ENCODE measurements around the gene MICOS13. TPM values are rescaled to one million over a fixed set of nuclear protein-coding genes. Genes with fewer than 3 reads are reported as not detected.

MICOS13 gene
- 10 to 100 TPM; 40.1 to 40.6 TPM for total RNA-seq
- polyA plus RNA-seq = 100 to 1,000 TPM in 2 of 3 donors, 10 to 100 TPM in 1; 95.5 to 110 (median 102) TPM
- 10.3 to 58.3 (median 27.0) reads per million in 6 experiments for total RNA-seq

GRCh38 chr19:5680437-5681368 is at the start of gene MICOS13, which contains the start of gene HSD11B1L:
Gene MICOS13 (minus strand): TSS chr19:5680516. CDS start chr19:5680486, 30 bp downstream.
Gene HSD11B1L (plus strand): TSS chr19:5681027. CDS start chr19:5684833, 3,806 bp downstream.
- POLR2A ChIA-PET = interaction anchor here (0.6 to 2.9 kb wide), 5 partner anchors 10 to 1206 kb away, joined by 4 to 15 read pairs (median 6); partner anchors contain the start of genes CATSPERD, LONP1, RPL36 and SAFB
- no peaks in the 10 kb centered on the region for H3K36me3 Mint-ChIP-seq

DNA sequence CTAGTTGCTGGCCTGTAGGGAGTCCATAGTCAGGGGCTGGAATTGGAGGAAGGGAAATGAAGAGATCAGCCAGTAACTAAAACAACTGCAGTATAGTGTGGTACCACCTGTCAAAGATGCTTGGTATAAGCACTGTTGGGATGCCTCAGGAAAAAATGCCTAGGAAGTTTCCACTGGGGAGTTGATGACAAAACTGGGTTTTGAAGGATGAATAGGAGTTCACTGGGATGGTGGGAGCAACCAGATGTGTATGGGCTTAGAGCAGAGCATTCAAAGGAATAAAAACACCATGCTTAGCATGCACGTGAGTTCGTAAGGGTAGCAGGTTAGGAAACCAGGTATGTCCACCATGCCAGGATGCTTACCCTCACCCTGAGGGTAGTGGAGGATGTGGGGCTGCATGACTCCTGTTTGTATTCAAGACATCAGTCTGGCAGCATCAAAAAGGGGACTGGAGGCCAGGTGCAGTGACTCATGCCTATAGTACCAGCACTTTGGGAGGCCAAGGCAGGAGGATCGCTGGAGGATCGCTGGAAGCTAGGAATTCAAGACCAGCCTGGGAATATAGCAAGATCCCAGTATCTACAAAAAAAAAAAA is 47.2 kb upstream of the MICOS13 start:
- peaks cover 0 to 10% (median 7%) of the 10 kb centered on the region in 5 donors for H3K27me3 Mint-ChIP-seq
- ATAC-seq (no peak), DNase-seq (no peak)
- H3K4me3 Mint-ChIP-seq = no peak overlapping the region
- POLR2A ChIA-PET = interaction anchor here (1.1 kb wide), 1 partner anchor 8 kb away, joined by 5 read pairs; the partner anchor contains the start of genes CATSPERD and LONP1
- H3K36me3 Mint-ChIP-seq = no peaks in the 10 kb centered on the region
- H3K9me3 Mint-ChIP-seq = no peaks in the 10 kb centered on the region
- H3K4me1 Mint-ChIP-seq = no peaks in the 10 kb centered on the region
- no peak overlapping the region for H3K27ac Mint-ChIP-seq

More at GRCh38 chr19:5680437-5681368, at the start of gene MICOS13, which contains the start of gene HSD11B1L:
- DNase-seq = peak; percentile 96 to 100 (median 98)
- Mint-ChIP-seq H3K4me3 (peak within 1 kb of the TSS; percentile 87 to 97 (median 92)), H3K9me3 (no peaks in the 10 kb centered on the region), H3K27ac (peak within 1 kb of the TSS; percentile 93 to 100 (median 99)), H3K4me1 (peaks cover 19 to 36% (median 29%) of the 10 kb centered on the region in 4 donors), H3K27me3 (peaks cover 0 to 3% (median 0%) of the 10 kb centered on the region in 5 donors)
- ATAC-seq = peak; percentile 96

- DNase-seq (peak; percentile 96 to 99 (median 98)), ATAC-seq (peak; percentile 84 to 90)
- H3K36me3 Mint-ChIP-seq = peaks cover 0 to 9% (median 4%) of the 10 kb centered on the region in 3 donors
- H3K4me3 Mint-ChIP-seq = peak within 1 kb of the TSS; percentile 88 to 96 (median 90)
- H3K9me3 Mint-ChIP-seq = no peaks in the 10 kb centered on the region
- H3K4me1 Mint-ChIP-seq = peaks cover 8 to 35% (median 20%) of the 10 kb centered on the region in 4 donors
- H3K27ac Mint-ChIP-seq = peak within 1 kb of the TSS; percentile 94 to 98 (median 96)
- POLR2A ChIA-PET = interaction anchor here (0.6 to 5.4 kb wide), 16 partner anchors 8 to 995 kb away, joined by 3 to 68 read pairs (median 4); partner anchors contain the start of genes DUS3L, FEM1A, MICOS13 and RPL36
- peaks cover 0 to 4% (median 1%) of the 10 kb centered on the region in 5 donors for H3K27me3 Mint-ChIP-seq
These were observed 39.9 kb upstream of the MICOS13 start, which contains the start of the genes CATSPERD and LONP1 for GRCh38 chr19:5719961-5720790. Gene CATSPERD (plus strand): TSS chr19:5720637. CDS start chr19:5720738, 101 bp downstream. Gene LONP1 (minus strand): TSS chr19:5720146. CDS start chr19:5720132, 14 bp downstream.

DNA sequence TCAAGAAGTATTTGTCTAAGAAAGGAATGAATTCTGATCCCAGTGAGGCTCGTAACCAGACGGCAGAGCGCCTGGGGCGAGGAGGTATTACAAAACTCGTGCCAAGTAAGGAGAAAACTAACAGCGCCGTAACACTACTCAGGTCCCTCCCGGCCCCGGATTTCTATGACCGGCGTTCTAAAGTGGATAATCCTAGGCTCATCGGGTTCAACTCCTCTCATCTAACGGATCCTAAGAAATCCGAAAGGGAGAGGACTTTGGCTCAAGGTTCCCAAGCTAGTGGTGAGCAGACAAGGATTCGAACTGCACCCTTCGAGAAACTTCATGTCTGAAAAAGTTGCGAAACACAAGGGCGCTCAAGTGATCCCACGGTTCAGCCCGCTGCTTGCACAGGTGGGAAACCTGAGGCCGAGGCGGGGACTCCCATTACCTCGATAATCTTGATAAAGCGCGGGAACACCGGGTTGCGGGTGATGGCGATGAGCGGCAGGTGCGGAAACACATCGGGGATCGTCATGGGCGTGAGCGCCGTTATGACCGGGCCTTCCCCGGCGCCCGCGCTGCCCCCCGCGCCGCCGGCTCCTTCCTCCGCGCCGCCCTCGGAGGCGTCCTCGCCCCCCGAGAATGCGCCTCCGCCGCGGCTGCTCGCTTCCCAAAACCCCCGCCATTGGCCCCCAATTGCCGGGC is 39.1 kb upstream of the MICOS13 start:
- ATAC-seq (no peak), DNase-seq (peak in 2 of 10 donors; percentile 18 to 23)
- peaks cover 8 to 35% (median 20%) of the 10 kb centered on the region in 4 donors for H3K4me1 Mint-ChIP-seq
- H3K27ac Mint-ChIP-seq = peak overlapping the region; percentile 87 to 98 (median 96)
- H3K36me3 Mint-ChIP-seq = peaks cover 0 to 9% (median 4%) of the 10 kb centered on the region in 3 donors
- peaks cover 0 to 2% (median 0%) of the 10 kb centered on the region in 5 donors for H3K27me3 Mint-ChIP-seq
- H3K9me3 Mint-ChIP-seq = no peaks in the 10 kb centered on the region
- H3K4me3 Mint-ChIP-seq = peak overlapping the region; percentile 88 to 96 (median 90)
- POLR2A ChIA-PET = interaction anchor here (1.0 to 5.4 kb wide), 11 partner anchors 9 to 109 kb away, joined by 3 to 68 read pairs (median 6); partner anchors contain the start of genes DUS3L, MICOS13, RPL36 and SAFB

GRCh38 chr19:5718579-5719273 is 38.4 kb upstream of the MICOS13 start:
- Mint-ChIP-seq H3K27ac (peak overlapping the region; percentile 68 to 97 (median 92)), H3K9me3 (no peaks in the 10 kb centered on the region), H3K27me3 (peaks cover 0 to 2% (median 0%) of the 10 kb centered on the region in 5 donors), H3K4me3 (peak overlapping the region; percentile 86 to 96 (median 88)), H3K36me3 (peaks cover 0 to 15% (median 7%) of the 10 kb centered on the region in 3 donors), H3K4me1 (peaks cover 8 to 35% (median 20%) of the 10 kb centered on the region in 4 donors)
- POLR2A ChIA-PET = interaction anchor here (1.0 to 5.4 kb wide), 5 partner anchors 10 to 96 kb away, joined by 3 to 68 read pairs (median 5); partner anchors contain the start of genes RPL36, SAFB and SAFB2
- DNase-seq (no peak), ATAC-seq (no peak)

- POLR2A ChIA-PET = interaction anchor here (0.7 to 5.4 kb wide), 2 partner anchors 28 to 31 kb away, joined by 4 to 68 read pairs; partner anchors contain the start of gene RPL36
- H3K27me3 Mint-ChIP-seq = peaks cover 0 to 2% (median 0%) of the 10 kb centered on the region in 5 donors
- peaks cover 0 to 21% (median 8%) of the 10 kb centered on the region in 3 donors for H3K36me3 Mint-ChIP-seq
- H3K27ac Mint-ChIP-seq = peak overlapping the region; percentile 13 to 97 (median 90)
- DNase-seq = no peak
- no peaks in the 10 kb centered on the region for H3K9me3 Mint-ChIP-seq
- peaks cover 8 to 35% (median 20%) of the 10 kb centered on the region in 4 donors for H3K4me1 Mint-ChIP-seq
- H3K4me3 Mint-ChIP-seq = peak overlapping the region in 9 of 10 donors; percentile 11 to 96 (median 87)
- ATAC-seq = no peak
These were observed 37.8 kb upstream of the MICOS13 start for GRCh38 chr19:5718037-5718578.

DNA sequence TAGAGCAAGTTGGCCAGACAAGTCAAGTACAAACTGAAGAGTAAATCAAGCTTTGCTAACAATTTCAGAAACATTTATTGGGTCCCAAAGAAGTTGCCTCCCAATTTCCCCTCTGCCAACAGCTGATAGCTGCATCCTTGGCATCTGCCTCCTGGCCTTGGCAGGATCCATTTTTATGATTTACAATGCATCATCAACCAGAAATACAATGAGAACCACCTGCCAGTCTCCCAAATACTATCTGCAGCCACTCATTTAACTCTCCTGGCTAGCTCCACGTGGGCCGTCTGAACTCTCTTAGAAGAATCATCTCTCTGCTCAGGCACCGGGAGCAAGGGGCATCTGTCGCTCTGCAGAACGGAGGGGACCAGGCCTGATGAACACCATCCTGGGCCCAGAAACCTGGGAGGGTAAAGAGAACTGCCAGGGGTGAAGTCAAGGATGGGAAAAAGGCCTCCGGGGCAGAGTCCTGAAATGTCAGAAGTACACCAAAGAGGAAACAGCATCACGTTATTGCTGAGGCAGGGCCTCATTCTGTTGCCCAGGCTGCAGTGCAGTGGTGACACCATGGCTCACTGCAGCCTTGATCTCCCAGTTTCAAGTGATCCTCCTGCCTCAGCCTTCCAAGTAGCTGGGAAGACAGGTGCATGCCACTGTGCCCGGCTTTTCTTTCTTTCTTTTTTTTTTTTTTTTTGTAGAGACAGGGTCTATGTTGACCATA is 37.1 kb upstream of the MICOS13 start:
- H3K27me3 Mint-ChIP-seq = peaks cover 0 to 2% (median 0%) of the 10 kb centered on the region in 5 donors
- peak overlapping the region in 9 of 10 donors; percentile 9 to 95 (median 51) for H3K4me3 Mint-ChIP-seq
- H3K4me1 Mint-ChIP-seq = peaks cover 8 to 35% (median 20%) of the 10 kb centered on the region in 4 donors
- no peak for DNase-seq
- POLR2A ChIA-PET = interaction anchor here (0.7 to 5.4 kb wide), 3 partner anchors 27 to 30 kb away, joined by 4 to 68 read pairs (median 4); partner anchors contain the start of gene RPL36
- ATAC-seq = no peak
- no peaks in the 10 kb centered on the region for H3K9me3 Mint-ChIP-seq
- H3K36me3 Mint-ChIP-seq = peaks cover 0 to 25% (median 8%) of the 10 kb centered on the region in 3 donors
- H3K27ac Mint-ChIP-seq = peak overlapping the region in 7 of 10 donors; percentile 48 to 93 (median 70)

- ATAC-seq (no peak), DNase-seq (no peak)
- no peak overlapping the region for H3K4me3 Mint-ChIP-seq
- no peak overlapping the region for H3K27ac Mint-ChIP-seq
- peaks cover 0 to 45% (median 8%) of the 10 kb centered on the region in 3 donors for H3K36me3 Mint-ChIP-seq
- H3K4me1 Mint-ChIP-seq = peaks cover 8 to 31% (median 18%) of the 10 kb centered on the region in 4 donors
- no peaks in the 10 kb centered on the region for H3K9me3 Mint-ChIP-seq
- POLR2A ChIA-PET = interaction anchor here (0.6 to 1.3 kb wide), 7 partner anchors 19 to 422 kb away, joined by 3 to 6 read pairs (median 4); partner anchors contain the start of gene RPL36
- no peaks in the 10 kb centered on the region for H3K27me3 Mint-ChIP-seq
These were observed 34.5 kb upstream of the MICOS13 start for GRCh38 chr19:5714816-5715215.

DNA sequence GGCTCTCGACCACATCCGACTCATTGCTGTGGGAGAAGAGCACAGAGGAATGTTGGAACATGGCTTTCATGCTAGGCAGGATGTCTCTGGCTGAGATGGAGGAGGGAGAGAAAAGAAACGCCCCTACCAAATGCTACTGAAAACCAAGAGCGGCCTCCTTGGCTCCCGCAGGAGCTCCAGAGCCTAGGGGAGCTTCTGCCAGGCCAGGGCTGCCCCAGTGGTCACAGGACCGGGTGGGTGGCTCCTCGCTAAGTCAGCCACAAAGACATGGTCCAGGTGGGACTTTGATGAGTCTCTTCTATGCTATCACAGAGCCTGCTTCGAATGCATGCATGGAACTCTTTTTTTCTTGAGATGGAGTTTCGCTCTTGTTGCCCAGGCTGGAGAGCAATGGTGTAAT is 32.9 kb upstream of the MICOS13 start:
- H3K4me1 Mint-ChIP-seq = peaks cover 0 to 18% (median 7%) of the 10 kb centered on the region in 4 donors
- H3K4me3 Mint-ChIP-seq = no peak overlapping the region
- no peaks in the 10 kb centered on the region for H3K27me3 Mint-ChIP-seq
- H3K9me3 Mint-ChIP-seq = no peaks in the 10 kb centered on the region
- DNase-seq (no peak), ATAC-seq (no peak)
- H3K27ac Mint-ChIP-seq = no peak overlapping the region
- POLR2A ChIA-PET = interaction anchor here (1.1 kb wide), 1 partner anchor 19 kb away, joined by 3 read pairs; no protein-coding TSS in a partner anchor
- H3K36me3 Mint-ChIP-seq = peaks cover 0 to 54% (median 8%) of the 10 kb centered on the region in 3 donors

All from naive thymus-derived CD8-positive, alpha-beta T cell (primary cell).